Left ventricle myocardium inferior (tissue), 1 donor: Measurements from ENCODE around the gene TMEM37. TPM values are rescaled to one million over a fixed set of nuclear protein-coding genes. Genes with fewer than 3 reads are reported as not detected.
A peak's percentile ranks its signal among the peaks of the same experiment; 100 is the strongest.
"Not testable (repeated sequence)": the region's sequence is repeated elsewhere in the genome, so short reads cannot be mapped to it uniquely, and the experiment has no call there.

Experiments
- DNase-seq: peaks from one replicate; pipeline ENCODE4 v3.0.0-alpha.2; 2020
- H3K27ac ChIP-seq: fragments of 200-600 bp; replicated peaks from 2 replicates; pipeline ENCODE4 v1.8.0; 2021
- H3K27me3 ChIP-seq: fragments of 200-600 bp; 2 replicates; pipeline ENCODE4 v1.8.0; 2021; ENCODE audit warnings: low read depth
- H3K36me3 ChIP-seq: fragments of 200-600 bp; 2 replicates; pipeline ENCODE4 v1.8.0; 2021
- H3K4me1 ChIP-seq: fragments of 200-600 bp; 2 replicates; pipeline ENCODE4 v1.8.0; 2021
- H3K4me3 ChIP-seq: fragments of 200-600 bp; 2 replicates; pipeline ENCODE4 v1.8.0; 2021; ENCODE audit warnings: mild to moderate bottlenecking, moderate library complexity
- H3K9me3 ChIP-seq: fragments of 200-600 bp; replicated peaks from 2 replicates; pipeline ENCODE4 v1.8.0; 2021
- intact Hi-C: fragments of 100-400 bp; cut with micrococcal nuclease; formaldehyde crosslinking; loops from one replicate; pipeline ENCODE4 v1.11.0; 2022
- total RNA-seq: library from RNA; stranded (reverse); fragmentation: NEBNext Ultra II Directional; extraction: Animal tissue kit (Norgen Biotek cat#: 25700); gene quantifications from one replicate; pipeline ENCODE4 v1.2.1, GENCODE V29; 2021
- TF ChIP-seq, protein P1 (sequence below): fragments of 200-600 bp; IDR thresholded peaks from 2 replicates; pipeline ENCODE4 v1.8.0; 2021; ENCODE audit warnings: antibody characterized with exemption, mild to moderate bottlenecking, borderline replicate concordance
- donor health status: DM: no; HTN: yes; CAD: no; lungs with severe emphysema.

TMEM37 gene
- total RNA-seq, 1 donor from 2014 or later = 2.4 TPM

GRCh38 chr2:119389615-119390306, 41.9 kb upstream of the TMEM37 start:
- H3K4me3 ChIP-seq = no peak overlapping the region
- TF ChIP-seq, protein P1, sequence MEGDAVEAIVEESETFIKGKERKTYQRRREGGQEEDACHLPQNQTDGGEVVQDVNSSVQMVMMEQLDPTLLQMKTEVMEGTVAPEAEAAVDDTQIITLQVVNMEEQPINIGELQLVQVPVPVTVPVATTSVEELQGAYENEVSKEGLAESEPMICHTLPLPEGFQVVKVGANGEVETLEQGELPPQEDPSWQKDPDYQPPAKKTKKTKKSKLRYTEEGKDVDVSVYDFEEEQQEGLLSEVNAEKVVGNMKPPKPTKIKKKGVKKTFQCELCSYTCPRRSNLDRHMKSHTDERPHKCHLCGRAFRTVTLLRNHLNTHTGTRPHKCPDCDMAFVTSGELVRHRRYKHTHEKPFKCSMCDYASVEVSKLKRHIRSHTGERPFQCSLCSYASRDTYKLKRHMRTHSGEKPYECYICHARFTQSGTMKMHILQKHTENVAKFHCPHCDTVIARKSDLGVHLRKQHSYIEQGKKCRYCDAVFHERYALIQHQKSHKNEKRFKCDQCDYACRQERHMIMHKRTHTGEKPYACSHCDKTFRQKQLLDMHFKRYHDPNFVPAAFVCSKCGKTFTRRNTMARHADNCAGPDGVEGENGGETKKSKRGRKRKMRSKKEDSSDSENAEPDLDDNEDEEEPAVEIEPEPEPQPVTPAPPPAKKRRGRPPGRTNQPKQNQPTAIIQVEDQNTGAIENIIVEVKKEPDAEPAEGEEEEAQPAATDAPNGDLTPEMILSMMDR = no peak
- peak; percentile 50 for DNase-seq
- peak overlapping the region; percentile 70 for H3K27ac ChIP-seq
- intact Hi-C loops = no loop called here
- no peaks in the 10 kb centered on the region for H3K36me3 ChIP-seq
- H3K27me3 ChIP-seq = no peaks in the 10 kb centered on the region
- no peaks in the 10 kb centered on the region for H3K9me3 ChIP-seq
- peaks cover 32% of the 10 kb centered on the region for H3K4me1 ChIP-seq

- H3K27ac ChIP-seq = no peak overlapping the region
- H3K9me3 ChIP-seq = no peaks in the 10 kb centered on the region
- H3K27me3 ChIP-seq = no peaks in the 10 kb centered on the region
- no peak for DNase-seq
- no peak overlapping the region for H3K4me3 ChIP-seq
- TF ChIP-seq, protein P1 = no peak
- no peaks in the 10 kb centered on the region for H3K36me3 ChIP-seq
- intact Hi-C loops = no loop called here
- H3K4me1 ChIP-seq = peaks cover 11% of the 10 kb centered on the region
Observed at GRCh38 chr2:119393971-119394748, 37.5 kb upstream of the TMEM37 start.

GRCh38 chr2:119397196-119397595, 34.5 kb upstream of the TMEM37 start:
- no peak for DNase-seq
- Histone ChIP-seq H3K4me3 (no peak overlapping the region), H3K36me3 (no peaks in the 10 kb centered on the region), H3K27me3 (no peaks in the 10 kb centered on the region), H3K4me1 (peaks cover 4% of the 10 kb centered on the region), H3K27ac (no peak overlapping the region), H3K9me3 (no peaks in the 10 kb centered on the region)
- intact Hi-C loops = no loop called here
- TF ChIP-seq, protein P1 = no peak

GRCh38 chr2:119402106-119402505, 29.5 kb upstream of the TMEM37 start:
- Histone ChIP-seq H3K4me1 (peaks cover 16% of the 10 kb centered on the region), H3K27me3 (no peaks in the 10 kb centered on the region), H3K9me3 (no peaks in the 10 kb centered on the region), H3K4me3 (no peak overlapping the region), H3K36me3 (no peaks in the 10 kb centered on the region), H3K27ac (peak overlapping the region; percentile 75)
- DNase-seq = no peak
- TF ChIP-seq, protein P1 = no peak
- intact Hi-C loops = no loop called here

DNA sequence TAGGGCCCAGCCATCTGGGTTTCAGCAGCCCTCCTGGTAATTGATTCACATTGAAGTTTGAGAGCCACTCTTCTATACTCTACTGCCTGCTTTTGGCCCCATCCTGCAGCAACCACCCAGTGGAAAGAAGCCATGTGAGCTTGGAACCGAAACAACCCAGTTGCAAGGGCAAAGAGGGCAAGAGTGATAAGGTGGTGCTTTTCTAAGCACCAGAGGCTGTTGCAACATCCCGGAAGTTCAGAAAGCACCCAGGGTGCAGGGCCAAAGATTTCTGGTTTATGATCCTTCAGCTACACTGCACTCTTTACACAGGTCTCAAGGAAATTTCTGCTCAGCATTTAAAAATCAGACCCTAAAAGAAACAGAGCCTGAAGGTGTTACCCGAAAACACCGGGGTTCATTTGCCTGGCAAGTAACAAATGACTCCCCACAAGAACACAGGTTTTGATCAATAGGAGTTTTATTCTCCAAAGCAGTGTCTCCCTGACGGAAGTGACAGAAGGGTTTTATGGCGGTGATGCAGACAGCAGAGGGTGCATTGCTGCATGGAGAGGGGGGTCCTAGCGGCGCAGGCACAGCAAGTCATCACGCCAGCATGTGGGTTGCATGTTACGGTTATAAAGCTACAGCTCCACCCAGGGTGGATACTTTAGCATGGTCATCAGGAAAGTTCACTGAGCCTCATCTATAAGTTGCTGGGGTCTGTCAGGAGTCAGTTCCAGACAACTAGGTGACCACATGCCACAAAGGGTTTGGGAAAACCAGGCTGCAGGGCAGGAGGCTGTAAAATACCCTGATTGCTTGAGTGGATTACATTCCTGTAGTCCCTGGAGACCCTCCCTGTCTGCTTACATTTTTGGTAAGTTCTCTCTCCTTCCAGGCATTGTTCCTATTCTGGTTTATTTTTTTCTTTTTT, 28.8 kb upstream of the TMEM37 start:
- peak; percentile 30 for DNase-seq
- H3K4me3 ChIP-seq = no peak overlapping the region
- intact Hi-C loops = no loop called here
- peaks cover 18% of the 10 kb centered on the region for H3K4me1 ChIP-seq
- H3K27ac ChIP-seq = peak overlapping the region; percentile 75
- TF ChIP-seq, protein P1 = no peak
- H3K27me3 ChIP-seq = no peaks in the 10 kb centered on the region
- H3K9me3 ChIP-seq = no peaks in the 10 kb centered on the region
- no peaks in the 10 kb centered on the region for H3K36me3 ChIP-seq

- H3K4me3 ChIP-seq, H3K36me3 ChIP-seq, DNase-seq, intact Hi-C loops, H3K9me3 ChIP-seq, H3K27me3 ChIP-seq, H3K27ac ChIP-seq: not testable (repeated sequence)
- peaks cover 21% of the 10 kb centered on the region for H3K4me1 ChIP-seq
Observed at GRCh38 chr2:119403618-119404017, 28.0 kb upstream of the TMEM37 start.
